Liver (tissue), 3 donors: ENCODE data around the gene ZFP92.

Experiments
- EGR1 ChIP-seq, 2 donors: IDR thresholded peaks; 2 replicates each; pipeline ENCODE4 v1.6.1; 2016 to 2018; ENCODE audit warnings: antibody characterized with exemption in 2 of 2, low read depth in 2 of 2
- FOXA1 ChIP-seq: IDR thresholded peaks from 2 replicates; pipeline ENCODE4 v1.6.1; 2016; ENCODE audit warnings: antibody characterized with exemption
- GABPA ChIP-seq, 2 donors: IDR thresholded peaks in 1 of 2; conservative IDR thresholded peaks in 1 of 2; 2 replicates each; pipeline ENCODE4 v1.6.1; 2016; ENCODE audit warnings: antibody characterized with exemption in 2 of 2, mild to moderate bottlenecking in 1 of 2, moderate library complexity in 1 of 2
- SP1 ChIP-seq: IDR thresholded peaks from 2 replicates; pipeline ENCODE4 v1.6.1; 2018; ENCODE audit warnings: antibody characterized with exemption, mild to moderate bottlenecking
- TF ChIP-seq, protein P1 (sequence below): fragments of 150-350 bp; IDR thresholded peaks from 2 replicates; pipeline ENCODE4 v1.5.1; 2017; ENCODE audit warnings: improper control_type of control experiment, low read depth, low read length; ENCODE audit not compliant: missing input control
- TF ChIP-seq, protein P2 (sequence below): IDR thresholded peaks from 2 replicates; pipeline ENCODE4 v1.6.1; 2016; ENCODE audit warnings: antibody characterized with exemption
- TF ChIP-seq, protein P3 (sequence below): IDR thresholded peaks from 2 replicates; pipeline ENCODE4 v1.6.1; 2016; ENCODE audit warnings: antibody characterized with exemption, mild to moderate bottlenecking
- donor health status: healthy.
- donor health status: healthy.

DNA sequence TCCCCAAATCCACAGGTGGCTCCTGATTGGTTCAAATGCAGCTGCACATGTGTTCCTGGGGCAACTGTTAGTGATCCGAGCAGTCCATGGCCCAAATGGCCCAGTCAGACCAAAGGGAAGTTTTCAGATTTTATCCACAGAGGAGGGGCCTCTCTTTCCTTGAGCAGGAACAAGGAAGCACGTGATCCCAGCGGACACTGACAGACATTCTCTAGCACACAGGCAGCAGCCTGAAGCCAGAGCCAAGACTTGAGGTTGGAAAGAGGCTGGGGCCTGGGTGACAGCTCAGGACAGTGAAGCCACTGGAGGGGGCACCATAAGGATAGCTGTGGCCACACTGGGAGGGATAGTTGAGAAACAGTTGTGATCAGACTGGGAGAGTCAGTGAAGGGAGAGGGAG lies 3.5 kb upstream of the ZFP92 start:
- TF ChIP-seq, protein P1, sequence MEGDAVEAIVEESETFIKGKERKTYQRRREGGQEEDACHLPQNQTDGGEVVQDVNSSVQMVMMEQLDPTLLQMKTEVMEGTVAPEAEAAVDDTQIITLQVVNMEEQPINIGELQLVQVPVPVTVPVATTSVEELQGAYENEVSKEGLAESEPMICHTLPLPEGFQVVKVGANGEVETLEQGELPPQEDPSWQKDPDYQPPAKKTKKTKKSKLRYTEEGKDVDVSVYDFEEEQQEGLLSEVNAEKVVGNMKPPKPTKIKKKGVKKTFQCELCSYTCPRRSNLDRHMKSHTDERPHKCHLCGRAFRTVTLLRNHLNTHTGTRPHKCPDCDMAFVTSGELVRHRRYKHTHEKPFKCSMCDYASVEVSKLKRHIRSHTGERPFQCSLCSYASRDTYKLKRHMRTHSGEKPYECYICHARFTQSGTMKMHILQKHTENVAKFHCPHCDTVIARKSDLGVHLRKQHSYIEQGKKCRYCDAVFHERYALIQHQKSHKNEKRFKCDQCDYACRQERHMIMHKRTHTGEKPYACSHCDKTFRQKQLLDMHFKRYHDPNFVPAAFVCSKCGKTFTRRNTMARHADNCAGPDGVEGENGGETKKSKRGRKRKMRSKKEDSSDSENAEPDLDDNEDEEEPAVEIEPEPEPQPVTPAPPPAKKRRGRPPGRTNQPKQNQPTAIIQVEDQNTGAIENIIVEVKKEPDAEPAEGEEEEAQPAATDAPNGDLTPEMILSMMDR, result no peak
- no peak for TF ChIP-seq GABPA (IDR thresholded peaks at IDR 0.05 in 1 of 2, conservative IDR thresholded peaks at IDR 0.05 in 1 of 2)
- no peak for TF ChIP-seq FOXA1
- no peak for TF ChIP-seq EGR1 (IDR thresholded peaks at IDR 0.05; ENCODE audit: low read depth in 2 of 2)
- TF ChIP-seq, protein P2, sequence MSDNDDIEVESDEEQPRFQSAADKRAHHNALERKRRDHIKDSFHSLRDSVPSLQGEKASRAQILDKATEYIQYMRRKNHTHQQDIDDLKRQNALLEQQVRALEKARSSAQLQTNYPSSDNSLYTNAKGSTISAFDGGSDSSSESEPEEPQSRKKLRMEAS, result no peak
- TF ChIP-seq, protein P3, sequence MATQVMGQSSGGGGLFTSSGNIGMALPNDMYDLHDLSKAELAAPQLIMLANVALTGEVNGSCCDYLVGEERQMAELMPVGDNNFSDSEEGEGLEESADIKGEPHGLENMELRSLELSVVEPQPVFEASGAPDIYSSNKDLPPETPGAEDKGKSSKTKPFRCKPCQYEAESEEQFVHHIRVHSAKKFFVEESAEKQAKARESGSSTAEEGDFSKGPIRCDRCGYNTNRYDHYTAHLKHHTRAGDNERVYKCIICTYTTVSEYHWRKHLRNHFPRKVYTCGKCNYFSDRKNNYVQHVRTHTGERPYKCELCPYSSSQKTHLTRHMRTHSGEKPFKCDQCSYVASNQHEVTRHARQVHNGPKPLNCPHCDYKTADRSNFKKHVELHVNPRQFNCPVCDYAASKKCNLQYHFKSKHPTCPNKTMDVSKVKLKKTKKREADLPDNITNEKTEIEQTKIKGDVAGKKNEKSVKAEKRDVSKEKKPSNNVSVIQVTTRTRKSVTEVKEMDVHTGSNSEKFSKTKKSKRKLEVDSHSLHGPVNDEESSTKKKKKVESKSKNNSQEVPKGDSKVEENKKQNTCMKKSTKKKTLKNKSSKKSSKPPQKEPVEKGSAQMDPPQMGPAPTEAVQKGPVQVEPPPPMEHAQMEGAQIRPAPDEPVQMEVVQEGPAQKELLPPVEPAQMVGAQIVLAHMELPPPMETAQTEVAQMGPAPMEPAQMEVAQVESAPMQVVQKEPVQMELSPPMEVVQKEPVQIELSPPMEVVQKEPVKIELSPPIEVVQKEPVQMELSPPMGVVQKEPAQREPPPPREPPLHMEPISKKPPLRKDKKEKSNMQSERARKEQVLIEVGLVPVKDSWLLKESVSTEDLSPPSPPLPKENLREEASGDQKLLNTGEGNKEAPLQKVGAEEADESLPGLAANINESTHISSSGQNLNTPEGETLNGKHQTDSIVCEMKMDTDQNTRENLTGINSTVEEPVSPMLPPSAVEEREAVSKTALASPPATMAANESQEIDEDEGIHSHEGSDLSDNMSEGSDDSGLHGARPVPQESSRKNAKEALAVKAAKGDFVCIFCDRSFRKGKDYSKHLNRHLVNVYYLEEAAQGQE, result no peak
- TF ChIP-seq SP1, result no peak
